Measurements from ENCODE around the gene CDC23. TPM values are rescaled to one million over a fixed set of nuclear protein-coding genes. Genes with fewer than 3 reads are reported as not detected.

CDC23 gene
- total and polyA plus RNA-seq, 10 of the 15 experiments (the other 5 are each of a cell fraction or from before 2014, with no cell fraction given) = 37.1 to 66.1 (median 48.6) TPM

- BruUV-seq (replicated peaks) = no TSS peak
- WGBS (ENCODE audit: insufficient coverage, insufficient replicate concordance, low lambda C conversion rate, missing lambda C conversion rate) = 50% methylated on average over 4 of the region's 4 CpGs
- ChIA-PET POLR2A (no interaction called here), CTCF (interaction anchor here (0.6 to 1.9 kb wide), 3 partner anchors 63 to 989 kb away, joined by 3 to 8 read pairs (median 8); no protein-coding TSS in a partner anchor), SMC1A (ENCODE audit: uncharacterized antibody, unreplicated experiment) (interaction anchor here (0.7 to 1.3 kb wide), 2 partner anchors 9 to 58 kb away, joined by 3 to 5 read pairs; no protein-coding TSS in a partner anchor), RAD21 (ENCODE audit: unreplicated experiment) (interaction anchor here (1.2 to 1.4 kb wide), 2 partner anchors 63 to 361 kb away, joined by 3 to 4 read pairs; no protein-coding TSS in a partner anchor)
- H2AFZ ChIP-seq (ENCODE audit: control insufficient read depth, low read depth, low read length) = no peak overlapping the region
- H4K20me1 ChIP-seq (ENCODE audit: control insufficient read depth, insufficient read depth) = no peaks in the 10 kb centered on the region
- no peak overlapping the region for H3K4me3 ChIP-seq
- H3K36me3 ChIP-seq (ENCODE audit: control insufficient read depth in 2 of 2, insufficient read depth in 2 of 2, low read length in 1 of 2) = no peaks in the 10 kb centered on the region
- intact Hi-C loops (cut with micrococcal nuclease; ENCODE audit: unreplicated experiment) (no loop called here), in situ Hi-C loops (cut with MboI) (no loop called here)
- H3K4me1 ChIP-seq (ENCODE audit: control insufficient read depth, insufficient read depth, low read length) = no peaks in the 10 kb centered on the region
- ATAC-seq (no peak), FAIRE-seq (no peak), DNase-seq (ENCODE audit: low read depth, low spot score) (no peak)
- no peak overlapping the region for H3K27ac ChIP-seq (ENCODE audit: control insufficient read depth, insufficient read depth)
- no peaks in the 10 kb centered on the region for H3K27me3 ChIP-seq (replicated peaks in 1 of 2; ENCODE audit: control insufficient read depth in 2 of 2, insufficient read depth in 2 of 2, low read length in 1 of 2)
- no peak overlapping the region for H3K4me2 ChIP-seq (ENCODE audit: control insufficient read depth, insufficient read depth)
- no peaks in the 10 kb centered on the region for H3K79me2 ChIP-seq (ENCODE audit: control insufficient read depth, insufficient read depth, low read length)
- no peak overlapping the region for H3K9ac ChIP-seq (ENCODE audit: control insufficient read depth, insufficient read depth, low read length)
- H3K9me3 ChIP-seq (replicated peaks; ENCODE audit: control insufficient read depth, insufficient read depth, low read length) = no peaks in the 10 kb centered on the region
- TF ChIP-seq ZNF207 (IDR thresholded peaks at IDR 0.05; ENCODE audit: borderline replicate concordance) (no peak), CUX1 (IDR thresholded peaks at IDR 0.05; ENCODE audit: insufficient replicate concordance, low read depth, low read length) (no peak), IRF4 (IDR thresholded peaks at IDR 0.05; ENCODE audit: low read depth, low read length) (no peak)
These were observed 72.9 kb downstream of the CDC23 start for GRCh38 chr5:138140268-138140667.
